GM18502 (cell line): Measurements from ENCODE around the gene BACH2.
"Not testable (repeated sequence)": the region's sequence is repeated elsewhere in the genome, so short reads cannot be mapped to it uniquely, and the experiment has no call there.

Experiments used
- ATAC-seq: cut with Tn5 transposase; IDR thresholded peaks from one replicate; pipeline ENCODE4 v1.9.1; 2021; ENCODE audit warnings: mild to moderate bottlenecking; ENCODE audit not compliant: unreplicated experiment, poor library complexity

The BACH2 gene

DNA sequence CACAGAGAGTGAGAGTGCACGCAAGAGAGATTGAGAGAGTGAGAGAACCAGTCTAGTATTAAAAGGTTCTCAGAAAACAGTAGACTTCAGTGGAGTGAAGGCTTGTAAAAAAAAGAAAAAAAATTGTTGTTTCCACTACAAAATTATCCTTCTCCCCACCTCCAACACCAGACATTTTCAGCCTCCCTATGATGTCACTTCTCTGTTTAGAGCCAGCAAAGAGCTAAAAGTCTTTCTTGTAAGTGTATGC is 77.8 kb downstream of the BACH2 start:
- no peak for ATAC-seq

DNA sequence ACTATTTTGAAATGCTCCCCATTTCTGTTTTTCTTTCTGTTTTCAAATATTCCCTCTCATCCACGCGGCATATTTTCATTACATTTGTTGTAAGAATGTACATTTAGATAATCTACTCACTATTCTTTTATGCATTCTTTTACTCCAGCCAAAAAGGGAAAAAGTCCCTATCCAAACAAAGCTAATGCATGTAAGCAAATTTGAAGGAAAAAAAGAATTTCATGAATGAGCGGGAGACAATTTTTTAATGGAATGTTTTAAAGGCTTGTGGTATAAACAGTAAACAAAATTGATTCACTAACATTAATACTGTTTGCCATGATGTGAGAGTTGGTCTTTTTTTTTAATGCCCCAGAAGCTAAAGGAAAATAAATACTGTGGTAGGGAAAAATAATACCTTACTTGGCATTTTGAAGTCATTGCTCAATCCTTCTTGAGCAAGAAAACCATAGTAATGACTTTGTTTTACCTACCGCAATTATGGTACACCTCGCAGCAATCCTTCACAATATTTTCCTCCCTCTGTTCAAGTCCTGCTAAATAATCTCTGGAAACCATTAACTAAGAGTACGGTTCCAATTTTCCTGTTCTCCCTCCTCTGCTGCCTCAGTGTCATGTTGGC is 79.0 kb downstream of the BACH2 start:
- no peak for ATAC-seq

DNA sequence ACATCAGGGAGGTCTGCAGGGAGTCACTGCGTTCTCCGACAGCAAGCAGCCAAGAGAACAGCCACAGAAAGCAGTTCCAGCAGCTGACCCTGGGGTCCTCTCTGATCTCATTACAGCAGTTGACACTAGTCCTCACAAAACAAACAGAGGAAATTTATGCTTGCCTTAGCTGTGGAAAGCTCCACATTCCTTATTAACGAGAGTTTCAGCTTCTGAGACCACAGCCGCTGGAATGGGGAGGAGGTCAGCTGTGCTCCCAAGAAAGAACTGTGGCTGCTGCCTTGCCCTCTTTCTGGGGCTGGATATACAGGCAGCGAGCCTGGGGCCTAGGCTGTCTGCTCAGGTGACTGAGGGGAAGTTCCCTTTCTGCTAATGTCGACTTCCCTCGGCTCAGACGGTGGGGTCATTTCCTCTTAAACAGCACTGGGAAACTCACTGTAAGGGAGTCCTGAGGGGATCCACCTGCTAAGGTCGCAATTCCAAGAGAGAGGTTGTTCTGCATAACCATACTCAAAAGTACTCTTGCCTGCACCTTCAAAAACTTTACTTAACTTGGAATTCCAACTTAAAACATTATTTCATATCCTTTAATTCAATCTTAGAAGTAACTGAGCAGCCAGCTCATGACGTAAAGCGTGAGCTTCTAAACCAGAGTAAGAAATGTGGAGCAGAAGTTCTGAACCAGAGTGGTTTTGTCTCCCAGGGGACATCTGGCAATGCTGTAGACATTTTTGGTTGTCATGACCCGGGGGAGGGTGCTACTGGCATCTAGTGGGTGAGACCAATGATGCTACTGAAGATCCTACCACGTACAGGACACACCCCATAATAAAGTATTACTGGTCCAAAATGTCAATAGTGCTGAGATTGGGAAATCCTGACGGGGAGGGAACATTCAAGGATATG is 80.3 kb downstream of the BACH2 start:
- peak; percentile 74 for ATAC-seq

DNA sequence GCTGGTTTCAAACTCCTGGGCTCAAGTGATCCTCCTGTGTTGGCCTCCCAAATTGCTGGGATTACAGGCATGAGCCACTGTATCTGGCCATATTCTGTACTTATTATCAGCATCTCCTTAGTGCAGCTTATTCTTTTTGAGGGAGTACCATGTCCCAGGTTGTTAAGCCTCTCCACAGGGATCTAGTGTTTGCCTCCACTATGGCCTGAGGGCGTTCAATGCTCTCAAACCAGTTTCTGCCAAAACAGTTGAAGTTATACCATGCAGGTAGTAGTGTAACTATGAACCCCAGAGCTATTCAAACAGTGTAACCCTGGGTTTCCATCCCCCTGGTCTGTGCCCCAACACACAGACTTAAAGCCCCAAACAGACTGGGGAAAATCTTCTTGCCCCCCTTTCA is 81.7 kb downstream of the BACH2 start:
- no peak for ATAC-seq

DNA sequence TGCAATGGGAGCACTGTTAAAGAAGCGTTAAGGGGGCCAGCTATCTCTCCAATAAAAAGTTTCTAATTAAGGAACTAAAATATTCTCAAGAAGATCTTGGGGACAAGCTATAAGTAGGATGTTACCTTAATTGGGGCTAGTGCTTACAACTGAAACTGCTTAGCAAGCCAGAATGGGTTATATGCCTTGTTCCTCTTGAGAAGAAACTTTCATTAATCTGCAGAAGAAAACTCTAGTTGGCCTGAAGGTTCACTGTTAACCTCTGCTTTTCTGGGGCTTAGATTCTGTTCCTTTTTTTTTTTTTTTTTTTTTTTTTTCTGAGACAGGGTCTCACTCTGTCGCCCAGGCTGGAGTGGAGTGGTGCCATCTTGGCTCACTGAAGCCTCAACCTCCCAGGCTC is 82.2 kb downstream of the BACH2 start:
- ATAC-seq = no peak

DNA sequence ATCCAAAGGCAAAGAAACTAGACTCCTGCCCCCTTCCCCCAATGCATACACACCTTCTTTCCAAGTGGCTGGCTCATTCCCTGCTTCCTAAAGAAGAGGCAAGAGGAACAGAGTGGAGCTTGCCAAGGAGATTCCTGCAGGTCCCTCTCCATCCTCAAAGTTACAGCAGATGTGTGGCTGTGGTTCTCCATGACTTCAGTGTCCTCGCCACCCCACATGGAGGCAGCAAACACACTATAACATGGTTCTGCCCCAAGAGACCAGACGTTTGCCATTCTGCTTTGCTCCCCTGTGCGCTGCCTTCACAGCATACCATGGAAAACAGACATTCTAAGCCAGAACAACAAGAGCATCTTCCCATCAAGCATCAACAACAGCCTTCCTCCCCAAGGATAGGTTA is 84.4 kb downstream of the BACH2 start:
- ATAC-seq = no peak

DNA sequence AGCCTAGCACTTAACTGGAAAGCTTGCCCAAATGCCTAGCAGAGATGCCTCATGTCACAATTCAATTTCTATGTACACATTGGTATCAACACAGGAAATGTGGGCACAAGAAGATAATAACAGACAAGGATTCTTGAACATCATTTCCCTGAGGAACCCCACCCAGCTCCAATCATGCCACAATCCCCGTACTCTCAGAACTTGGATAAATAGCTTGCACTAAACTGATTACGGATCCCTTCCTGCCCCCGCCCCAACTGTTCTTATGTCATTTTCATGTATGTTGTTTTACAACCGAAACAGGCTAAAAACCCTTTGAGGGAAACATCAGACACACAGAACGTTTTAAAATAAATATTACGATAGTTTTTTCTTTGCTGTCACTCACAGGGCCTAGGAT is 87.1 kb downstream of the BACH2 start:
- no peak for ATAC-seq

DNA sequence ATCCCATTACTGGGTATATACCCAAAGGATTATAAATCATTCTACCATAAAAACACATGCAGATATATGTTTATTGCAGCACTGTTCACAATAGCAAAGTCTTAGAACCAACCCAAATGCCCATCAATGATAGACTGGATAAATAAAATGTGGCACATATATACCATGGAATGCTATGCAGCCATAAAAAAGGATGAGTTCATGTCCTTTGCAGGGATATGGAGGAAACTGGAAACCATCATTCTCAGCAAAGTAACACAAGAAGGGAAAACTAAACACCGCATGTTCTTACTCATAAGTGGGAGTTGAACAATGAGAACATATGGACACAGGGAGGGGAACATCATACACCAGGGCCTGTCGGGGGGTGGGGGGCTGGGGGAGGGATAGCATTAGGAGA is 88.0 kb downstream of the BACH2 start:
- ATAC-seq = not testable (repeated sequence)

DNA sequence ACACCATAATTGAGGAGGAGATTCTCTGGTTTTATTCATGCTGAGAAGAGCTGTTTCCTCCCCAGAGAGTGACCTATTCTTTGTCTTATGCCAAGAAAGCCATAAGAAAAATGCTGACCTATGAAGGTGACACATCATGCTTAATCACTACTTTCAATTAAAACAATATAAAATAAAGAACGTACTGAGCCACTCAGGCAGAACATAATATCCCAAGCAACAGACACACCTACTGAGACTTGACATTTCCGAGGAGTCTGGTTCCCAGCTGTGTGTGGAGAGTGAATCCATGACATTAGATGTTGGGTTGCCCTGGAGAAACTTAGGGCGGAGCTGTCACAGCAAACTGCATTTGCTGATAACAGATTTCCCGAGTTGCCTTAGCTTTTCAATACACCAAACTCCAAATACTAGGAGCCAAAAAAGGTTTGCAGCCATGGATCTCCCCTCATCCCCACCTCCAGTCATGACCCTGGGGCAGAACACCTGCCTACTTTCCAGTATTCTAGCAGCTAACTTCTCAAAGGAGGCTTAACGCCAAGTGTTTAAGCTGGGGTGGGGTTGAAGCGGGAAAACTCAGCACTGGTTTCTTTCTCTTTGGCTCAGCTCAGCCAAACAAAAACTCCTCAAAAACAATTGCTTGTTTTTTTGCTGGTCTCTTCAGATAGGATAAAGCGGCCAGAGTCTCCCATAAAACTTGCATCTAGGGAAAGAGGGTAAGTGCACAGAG is 92.2 kb downstream of the BACH2 start:
- no peak for ATAC-seq

DNA sequence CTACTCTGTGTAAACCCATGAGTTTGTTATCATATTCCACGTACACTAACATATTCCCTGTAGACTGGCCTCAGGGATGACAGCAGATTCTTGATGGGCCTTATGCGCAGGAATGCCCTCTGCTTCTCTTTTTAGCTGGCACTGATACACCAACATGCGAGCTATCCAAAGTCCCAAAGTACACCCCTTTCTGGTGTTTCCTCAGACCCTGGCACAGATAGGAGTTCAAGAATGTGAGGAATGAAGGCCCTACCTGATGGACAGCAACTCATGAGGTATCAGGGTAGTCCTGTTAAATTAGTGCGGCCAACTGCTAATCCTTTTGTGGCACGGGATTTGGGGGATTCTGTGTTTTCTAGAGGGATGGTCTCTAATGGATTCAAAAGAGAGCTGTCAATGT is 93.0 kb downstream of the BACH2 start:
- ATAC-seq = no peak

DNA sequence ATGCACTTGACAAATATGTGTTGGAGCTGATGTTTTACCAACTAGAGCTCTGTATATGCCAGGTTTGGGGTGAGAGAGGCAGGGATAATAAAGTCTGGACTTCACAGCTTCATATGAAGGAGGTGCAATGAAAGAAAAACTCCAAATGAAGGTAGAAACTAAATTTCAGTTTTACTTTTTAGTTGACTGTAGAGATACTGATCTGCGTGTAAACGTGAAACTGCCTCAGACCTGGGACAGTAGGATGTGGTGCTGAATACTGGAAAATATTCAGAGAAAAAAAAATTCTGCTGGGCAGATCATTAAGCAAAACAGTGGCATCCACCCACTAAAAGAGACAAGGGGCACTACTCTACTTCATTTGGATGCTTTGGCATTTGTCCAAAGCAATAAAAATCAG is 94.5 kb downstream of the BACH2 start:
- no peak for ATAC-seq

DNA sequence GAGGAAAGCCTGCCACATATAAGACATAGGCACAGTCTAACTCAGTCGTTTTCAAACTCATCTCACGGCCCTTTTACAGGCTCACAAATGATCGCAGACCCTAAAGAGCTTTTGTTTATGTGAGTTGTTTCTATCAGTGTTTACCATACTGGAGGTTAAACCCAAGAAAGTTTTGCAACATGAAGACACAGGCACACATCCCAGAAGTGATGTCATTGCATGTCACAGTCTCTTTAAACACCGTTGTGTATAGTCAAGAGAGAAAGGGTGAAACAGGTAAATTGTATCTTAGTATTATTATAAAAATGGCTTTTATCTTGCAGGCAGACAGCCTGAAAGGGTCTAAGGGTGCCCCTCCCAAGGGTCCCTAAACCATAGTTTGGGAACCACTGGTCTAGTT is 96.7 kb downstream of the BACH2 start:
- ATAC-seq = no peak

DNA sequence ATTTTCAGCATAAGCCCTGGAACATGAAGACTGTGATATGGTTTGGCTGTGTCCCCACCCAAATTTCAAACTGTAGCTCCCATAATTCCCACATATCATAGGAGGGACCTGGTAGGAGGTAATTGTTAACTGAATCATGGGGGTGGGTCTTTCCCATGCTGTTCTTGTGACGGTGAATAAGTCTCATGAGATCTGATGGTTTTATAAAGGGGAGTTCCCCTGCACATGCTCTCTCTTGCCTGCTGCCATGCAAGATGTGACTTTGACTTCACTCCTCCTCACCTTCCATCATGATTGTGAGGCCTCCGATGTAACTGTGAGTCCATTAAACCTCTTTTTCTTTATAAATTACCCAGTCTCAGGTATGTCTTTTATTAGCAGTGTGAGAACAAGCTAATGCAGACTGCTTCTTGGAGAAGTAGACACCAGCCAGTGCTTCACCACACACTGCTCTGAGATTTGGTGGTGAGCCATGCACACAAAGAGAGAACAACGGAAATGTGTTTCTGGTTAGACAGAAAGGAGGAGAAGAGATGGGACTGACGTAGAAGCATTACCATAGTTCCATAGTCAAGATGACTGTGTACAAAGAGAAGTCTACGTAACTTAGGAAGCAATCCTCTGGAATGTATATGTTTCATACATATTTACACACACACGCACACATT is 97.8 kb downstream of the BACH2 start:
- ATAC-seq = no peak

DNA sequence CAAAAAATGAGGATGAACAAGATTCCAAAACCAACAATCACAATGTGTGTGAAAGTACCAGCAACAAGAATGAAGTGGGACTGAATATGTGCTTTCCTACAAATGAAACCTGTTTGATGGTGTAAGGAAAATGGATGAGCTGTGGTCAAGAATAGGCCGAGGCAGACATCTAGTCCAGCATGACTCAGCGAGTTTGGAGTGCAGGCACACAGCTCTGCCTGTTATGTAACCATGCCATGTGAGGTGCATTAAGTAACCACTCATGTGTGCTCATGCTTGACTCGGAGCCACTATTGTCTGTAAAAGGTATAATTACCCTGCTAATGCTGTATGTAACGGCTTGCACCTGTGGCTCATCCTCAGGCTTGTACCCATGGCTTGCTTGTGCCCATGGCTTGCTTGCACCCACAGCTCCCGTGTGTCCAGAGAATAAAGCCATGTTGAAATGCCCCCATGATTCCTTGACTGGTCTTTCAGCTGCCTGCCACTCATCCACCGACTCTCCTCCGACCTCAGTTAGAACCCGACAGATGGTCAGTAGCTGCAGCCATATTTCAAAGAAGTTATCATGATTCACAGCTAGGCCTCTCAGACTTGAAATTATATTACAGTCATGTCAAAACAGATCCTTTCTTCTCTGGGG is 98.7 kb downstream of the BACH2 start:
- ATAC-seq = no peak

DNA sequence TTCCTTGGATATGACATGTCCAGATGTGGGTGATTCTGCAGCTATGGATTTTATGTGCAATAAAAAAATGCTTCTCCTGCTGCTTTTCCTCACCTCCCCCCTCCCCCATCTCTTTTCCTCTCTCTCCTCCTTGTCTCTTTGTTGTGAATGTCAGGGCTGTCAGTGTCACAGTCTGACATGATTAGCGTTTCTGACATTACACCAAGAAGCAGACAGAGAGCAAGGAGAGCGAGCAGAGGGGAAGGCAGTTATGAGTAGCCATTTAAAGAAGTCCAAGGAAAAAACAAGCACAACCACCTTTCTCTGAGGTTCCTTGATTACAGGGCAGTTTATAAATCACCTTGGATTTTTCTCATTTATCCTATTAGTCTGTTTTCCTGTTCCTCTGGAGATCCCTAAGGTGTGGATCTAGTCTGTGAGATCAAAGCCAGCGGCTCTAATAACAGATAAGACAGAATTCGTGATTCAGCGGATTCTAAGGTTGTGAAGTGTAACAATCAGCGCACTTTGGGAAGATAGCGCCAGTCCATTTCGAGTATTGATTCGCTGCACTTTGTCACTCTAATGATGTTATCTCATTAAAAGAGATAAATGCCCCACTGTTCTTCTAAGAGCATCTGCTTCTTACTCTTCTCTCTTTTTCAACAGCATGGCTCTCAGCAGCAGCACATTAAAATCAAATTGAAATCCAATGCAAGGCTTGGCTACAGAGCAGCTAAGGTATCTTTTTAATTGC is 101.4 kb downstream of the BACH2 start:
- ATAC-seq = no peak

DNA sequence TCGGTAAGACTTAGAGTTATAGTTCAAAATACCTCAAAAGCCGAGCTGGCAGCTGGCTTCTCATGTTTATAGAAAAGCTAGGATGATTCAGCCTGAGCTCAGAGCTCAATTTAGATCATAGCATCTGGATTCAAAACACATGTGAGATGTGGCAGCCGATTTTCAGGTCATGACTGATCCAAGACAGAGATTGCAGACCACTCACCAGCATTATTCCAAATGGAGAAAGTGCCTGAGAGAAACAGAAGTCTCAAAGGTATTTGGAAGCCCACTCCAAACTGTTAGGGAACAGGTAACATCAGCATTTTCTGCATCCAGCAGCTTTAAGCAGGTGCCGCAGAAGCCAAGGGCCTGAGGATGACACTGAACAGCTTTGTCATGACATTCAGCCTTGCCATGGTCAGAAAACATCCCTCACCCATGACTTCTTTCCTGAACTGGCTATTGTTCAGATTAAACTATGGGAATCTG is 102.2 kb downstream of the BACH2 start:
- no peak for ATAC-seq

DNA sequence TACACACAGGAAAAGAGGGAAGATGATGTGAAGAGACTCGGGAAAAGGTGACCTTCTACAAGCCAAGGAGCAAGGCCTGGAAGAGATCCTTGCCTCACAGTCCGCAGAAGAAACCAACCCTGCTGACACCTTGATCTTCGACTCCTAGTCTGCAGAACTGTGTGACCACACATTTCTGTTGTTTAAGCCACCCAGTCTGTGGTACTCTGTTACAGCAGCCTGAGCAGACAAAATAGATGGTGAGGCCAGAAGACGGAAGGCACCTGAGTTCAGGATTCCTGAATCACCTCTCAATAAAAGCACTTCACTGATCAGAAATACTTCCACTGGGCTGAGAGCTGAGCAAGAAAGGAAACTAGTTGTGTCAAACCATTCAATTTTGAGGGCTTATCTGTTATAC is 103.3 kb downstream of the BACH2 start:
- ATAC-seq = no peak

DNA sequence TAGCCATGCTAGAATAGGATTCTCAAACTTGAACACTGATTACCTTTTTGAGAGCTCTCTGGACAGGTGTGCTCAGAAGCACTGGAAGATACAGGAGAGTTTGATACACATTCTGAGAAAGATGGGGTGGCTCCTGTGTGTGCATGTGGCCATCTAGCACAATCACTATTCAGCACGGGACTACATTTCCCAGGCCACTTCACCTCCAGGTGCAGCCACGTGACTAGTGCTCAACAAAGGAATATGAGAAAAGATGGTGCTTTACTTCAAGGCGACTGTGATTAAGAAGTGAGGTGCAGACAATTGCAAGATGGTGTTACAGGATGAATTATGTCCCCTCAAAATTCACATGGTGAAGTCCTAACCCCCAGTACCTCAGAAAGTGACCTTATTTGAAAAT is 103.8 kb downstream of the BACH2 start:
- ATAC-seq = no peak

DNA sequence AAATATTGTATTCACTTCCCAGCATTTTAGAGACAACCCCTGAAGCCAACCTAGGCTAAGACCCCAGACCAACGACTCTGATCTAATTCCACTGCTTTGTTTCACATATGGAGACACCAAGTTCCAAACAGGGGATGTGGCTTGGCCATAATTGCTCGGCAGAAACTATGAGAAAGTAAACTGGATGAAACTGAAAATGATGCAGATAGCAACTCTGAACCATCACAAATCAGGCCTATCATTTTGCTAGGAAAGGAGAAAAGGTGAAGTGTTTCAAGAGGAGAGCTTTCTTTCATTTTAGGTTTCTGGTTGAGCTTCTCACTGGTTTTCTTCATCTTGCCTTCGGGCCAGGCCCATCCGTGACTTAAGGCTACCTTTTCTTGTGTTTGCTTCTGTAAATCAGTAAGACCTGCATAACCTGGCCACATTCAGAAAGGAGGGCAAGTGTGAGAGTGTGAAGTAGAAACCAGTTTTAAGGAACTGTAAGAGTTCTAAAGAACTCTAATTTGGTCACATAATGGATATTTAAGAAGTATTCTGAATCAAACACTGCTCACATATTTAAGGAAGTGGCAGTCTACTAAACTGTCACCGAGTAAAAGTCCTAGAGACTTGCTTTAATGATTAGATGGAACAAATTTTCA is 105.8 kb downstream of the BACH2 start:
- peak; percentile 61 for ATAC-seq
